Stimulated activated CD8-positive, alpha-beta memory T cell treated with anti-CD3 and anti-CD28 coated beads, Interleukin-15, amount 100 ng/mL, for 24 hours (primary cell): ENCODE measurements around the gene S100A10.

Source experiments
- DNase-seq: peaks from one replicate; pipeline ENCODE4 v3.0.0-alpha.2; 2020; ENCODE audit warnings: low read depth

Gene S100A10

DNA sequence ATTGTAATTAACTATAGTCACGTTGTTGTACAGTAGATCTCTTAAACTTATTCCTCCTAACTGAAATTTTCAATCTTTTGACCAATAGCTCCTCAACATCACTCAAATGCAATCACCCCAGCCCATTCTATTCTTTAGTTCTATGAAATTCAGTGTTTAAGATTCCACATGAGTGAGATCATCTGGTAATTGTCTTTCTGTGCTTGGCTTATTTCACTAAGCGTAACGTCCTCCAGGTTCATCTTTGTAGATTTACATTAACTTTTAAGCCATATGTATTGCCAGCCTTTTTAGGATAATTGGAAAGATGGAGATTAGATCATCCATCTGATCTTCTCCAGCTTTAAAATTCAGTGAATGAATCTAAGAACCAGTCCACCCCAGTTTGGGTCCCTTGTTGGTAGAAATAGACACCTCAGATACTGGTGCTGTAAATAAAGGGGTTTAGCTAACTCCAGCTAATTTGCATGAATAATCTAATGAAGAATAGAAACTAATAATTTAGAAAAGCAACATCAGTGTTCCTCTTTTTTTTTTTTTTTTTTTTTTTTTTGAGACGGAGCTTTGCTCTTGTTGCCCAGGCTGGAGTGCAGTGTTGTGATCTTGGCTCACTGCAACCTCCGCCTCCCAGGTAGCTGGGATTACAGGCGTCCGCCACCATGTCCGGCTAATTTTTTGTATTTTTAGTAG lies 7.0 kb downstream of the S100A10 start:
- DNase-seq = no peak

DNA sequence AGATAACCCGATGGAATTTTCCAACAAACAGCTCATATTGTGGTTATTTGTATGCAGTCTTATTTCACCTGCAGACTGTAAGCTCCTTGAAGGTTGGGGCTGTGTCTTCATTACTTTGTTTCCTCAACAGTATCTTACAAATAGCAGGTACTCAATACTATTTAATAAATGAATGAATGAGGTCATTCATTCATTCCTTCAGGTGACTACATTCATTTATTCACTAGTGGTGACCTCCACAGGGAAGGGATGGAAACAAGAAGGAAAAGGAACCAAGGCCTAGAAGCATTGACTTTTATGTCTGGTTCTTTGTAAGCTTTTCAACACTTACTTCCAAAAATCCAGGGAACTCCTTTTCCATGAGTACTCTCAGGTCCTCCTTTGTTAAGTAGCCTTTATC lies 7.9 kb downstream of the S100A10 start:
- no peak for DNase-seq

DNA sequence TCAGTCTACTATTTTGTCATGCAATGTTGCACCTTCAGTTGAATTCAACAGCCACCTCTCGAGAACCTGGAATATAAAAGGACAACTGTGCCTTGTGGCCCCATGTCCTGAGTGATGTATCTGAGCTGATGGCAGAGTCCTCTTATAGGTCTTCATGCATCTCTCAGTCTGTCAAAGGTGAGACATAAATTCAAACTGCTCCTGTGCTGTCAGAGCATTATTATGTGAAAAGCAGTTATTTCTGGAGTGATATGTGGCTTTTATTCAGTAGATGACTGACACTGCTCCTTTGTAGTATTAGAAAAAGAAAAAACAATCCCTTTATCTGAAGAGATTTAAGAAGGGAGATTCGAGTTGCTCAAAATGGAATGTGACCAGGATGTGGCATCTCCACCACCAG lies 8.4 kb downstream of the S100A10 start:
- DNase-seq = no peak

DNA sequence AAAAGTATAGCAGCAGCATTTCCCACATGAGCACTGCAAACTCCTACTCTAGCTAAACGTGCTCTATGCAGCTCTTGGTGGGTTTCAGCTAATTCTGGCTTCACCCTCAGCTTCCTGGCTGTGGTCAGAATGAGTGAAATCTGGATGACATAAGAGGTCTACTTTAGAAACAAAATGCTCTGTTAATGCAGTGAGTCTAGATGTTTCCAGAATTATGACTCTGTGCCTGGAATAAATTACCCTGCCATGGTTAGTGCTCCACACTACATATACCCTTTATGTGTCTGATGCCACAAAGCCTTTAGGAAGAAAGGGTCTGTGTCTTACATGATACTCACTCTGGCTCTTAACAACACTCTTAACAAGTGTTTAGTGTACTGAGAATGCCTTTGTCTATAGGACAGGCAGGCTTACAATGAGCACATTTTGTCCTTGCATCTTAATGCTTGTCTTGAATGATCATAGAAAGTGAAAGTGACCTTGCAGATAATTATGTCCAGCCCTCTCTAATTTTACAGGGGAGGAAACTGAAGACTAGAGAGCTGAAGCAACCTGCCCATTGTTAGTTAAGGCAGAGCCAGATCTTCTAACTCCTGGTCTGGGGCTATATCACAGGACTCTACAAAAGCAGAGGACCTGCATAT lies 9.2 kb downstream of the S100A10 start:
- DNase-seq = no peak

DNA sequence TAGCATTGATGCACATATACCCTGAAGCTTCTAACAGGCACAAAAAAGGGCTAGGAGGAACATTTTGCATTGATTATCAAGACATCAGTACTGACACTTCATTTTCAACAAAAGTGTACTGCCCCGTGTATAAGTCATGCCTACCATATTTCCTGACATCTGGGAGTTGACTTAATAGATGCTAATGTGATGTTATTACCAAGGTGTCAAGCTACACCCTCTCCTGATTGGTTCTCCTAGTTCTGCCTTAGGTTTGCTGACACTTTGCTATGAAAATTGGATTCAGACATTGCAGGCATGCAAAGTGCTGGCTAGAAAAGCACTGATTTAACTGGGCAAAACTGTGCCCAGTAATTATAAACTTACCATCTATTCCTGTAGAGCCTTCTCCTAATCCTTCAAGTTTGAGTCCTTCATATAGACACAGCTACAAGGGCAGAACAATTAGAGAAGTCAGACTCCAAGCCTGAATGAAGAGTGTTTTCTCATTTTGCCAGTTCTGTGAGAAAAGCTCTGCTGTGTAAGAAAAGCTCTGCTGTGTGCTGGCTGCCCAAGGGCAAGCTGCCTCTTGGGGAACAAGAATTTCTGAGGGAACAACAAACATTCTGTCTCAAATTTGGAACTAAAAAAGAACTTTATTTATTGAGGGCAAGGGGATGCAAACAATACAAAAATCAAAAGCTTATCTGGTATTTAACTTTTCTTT lies 11.2 kb downstream of the S100A10 start:
- DNase-seq = no peak

DNA sequence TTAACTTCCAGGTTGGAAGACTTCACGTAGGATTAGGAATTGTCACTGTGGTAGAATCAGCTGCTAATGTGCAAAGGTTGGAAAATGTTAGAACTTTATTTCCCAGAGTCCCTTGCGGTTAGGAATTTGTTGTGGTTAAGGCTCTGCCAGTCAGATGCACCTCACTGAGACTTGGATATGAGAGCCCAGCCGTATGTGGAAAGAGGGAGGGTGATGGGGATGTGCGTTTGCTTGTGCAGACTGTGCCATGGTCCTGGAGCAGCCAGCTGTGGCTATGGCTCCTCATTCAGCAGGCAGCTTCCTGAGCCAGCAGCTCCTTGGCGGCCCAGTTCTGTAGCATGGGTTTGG lies 12.5 kb downstream of the S100A10 start:
- no peak for DNase-seq

DNA sequence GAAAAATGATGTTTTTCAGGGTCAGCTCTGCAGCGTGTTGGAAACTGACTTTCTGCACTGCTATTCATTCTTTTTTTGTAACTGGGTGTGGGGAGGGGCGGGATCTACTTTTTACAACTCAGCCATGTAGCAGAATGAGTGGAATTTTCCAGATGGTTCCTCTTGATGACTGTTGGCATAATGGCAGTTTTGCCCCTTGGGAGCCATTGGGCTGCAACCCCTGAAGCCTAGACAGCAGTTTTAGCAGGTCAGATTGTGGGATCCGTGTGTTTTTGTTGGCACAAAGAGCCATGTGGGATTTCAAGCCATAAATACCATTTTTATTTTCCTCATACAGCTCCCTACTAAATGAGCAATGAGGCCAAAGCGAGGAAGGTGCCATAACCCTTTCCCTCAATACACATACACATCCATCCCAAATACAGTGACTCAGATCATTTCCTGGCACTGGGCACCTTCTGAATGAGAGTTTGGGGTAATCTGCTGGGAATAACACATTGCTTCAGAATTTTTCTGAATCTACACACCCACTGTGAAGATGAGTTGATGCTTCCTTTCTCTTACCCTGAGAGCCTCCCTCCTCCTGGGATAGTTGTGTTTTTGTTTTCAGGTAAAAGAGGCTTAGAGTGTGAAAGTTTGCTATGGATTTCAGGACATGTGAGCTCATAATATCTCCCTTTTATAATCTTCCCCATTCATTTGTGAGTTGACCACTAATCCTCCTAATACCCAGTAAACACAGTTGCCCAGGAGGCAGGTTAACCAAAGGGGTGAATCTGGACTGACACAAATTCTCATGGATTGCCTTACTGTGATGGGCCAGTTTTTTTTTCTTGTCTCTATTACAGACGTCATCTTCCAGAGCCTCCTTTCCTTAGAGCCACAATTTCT lies 13.1 kb downstream of the S100A10 start:
- DNase-seq = no peak

DNA sequence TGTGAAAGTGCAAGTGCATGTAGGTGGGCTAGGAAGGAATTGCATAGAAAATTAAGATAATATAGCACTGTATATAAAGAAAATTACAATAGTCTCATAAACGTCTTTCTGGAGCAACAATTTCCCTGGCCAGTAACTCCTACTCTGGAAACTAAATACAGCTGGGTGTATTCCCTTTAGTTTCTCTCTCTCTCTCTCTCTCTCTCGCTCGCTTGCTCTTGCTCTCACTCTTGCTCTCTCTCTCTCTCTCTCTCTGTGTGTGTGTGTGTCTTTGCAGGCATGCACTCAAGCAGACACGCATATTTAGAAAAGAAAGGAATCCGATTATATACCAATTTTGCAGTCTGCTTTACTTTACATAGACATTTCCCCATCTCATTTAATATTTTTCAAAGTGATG lies 14.7 kb downstream of the S100A10 start:
- no peak for DNase-seq

DNA sequence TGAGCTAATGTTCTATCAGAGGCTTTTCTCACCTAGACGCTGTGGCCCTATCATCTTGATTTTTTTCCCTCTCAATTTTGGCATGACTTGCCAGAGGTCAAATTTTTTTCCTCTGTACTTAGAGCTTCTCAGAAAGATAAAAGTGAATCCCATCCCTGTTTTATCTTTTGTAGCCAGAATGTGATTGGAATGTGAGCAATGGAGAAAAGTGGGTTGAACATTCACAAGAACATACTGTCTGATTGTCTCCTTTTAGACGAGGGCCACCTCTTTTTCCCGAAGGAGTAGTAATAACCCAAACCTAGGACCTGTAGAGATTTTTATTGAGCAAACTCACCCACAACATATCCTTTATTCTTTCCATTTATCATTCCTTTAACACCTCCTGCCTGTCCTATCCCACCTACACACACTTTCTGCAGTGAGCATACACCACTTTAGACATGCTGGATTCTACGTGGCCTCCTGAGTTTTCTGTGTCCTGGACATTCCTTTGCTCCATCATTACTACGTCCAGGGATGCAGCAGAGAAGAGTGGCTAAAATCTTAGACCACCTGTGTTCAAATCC lies 15.9 kb downstream of the S100A10 start:
- no peak for DNase-seq

DNA sequence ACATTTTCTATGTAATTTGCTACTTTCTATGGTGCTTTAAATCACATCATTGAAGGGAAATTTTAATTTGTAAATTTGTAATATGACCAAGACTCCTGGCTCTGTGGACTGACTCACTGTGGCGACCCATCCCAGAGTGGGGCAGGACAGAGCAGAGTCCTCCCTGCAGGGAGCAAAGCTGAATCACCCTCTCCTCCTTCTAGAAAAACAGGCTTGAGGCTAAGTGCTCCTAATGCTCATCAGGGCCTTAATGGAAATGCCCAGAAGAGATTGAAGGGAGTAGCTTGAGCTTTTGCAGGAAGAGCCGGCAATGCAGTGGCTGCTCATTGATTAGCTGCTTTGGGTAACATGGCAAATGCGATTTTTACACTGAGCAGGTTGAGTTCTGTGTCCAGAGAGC lies 16.8 kb downstream of the S100A10 start:
- DNase-seq = no peak

DNA sequence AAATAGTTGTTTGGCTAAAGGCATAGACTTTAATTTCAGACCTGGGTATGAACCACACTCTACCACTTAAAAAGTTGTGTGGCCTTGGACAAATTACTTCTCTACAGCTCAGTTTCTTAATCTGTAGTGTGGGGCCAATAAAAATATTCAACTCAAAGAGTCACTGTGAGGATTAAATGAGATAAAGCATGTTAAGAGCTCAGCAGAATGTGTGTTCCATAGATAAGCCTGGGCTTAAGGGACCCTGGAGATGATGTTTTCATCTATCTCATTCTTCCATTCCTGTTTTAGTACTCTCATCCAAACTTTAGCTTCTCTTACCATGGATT lies 17.7 kb downstream of the S100A10 start:
- DNase-seq = no peak

DNA sequence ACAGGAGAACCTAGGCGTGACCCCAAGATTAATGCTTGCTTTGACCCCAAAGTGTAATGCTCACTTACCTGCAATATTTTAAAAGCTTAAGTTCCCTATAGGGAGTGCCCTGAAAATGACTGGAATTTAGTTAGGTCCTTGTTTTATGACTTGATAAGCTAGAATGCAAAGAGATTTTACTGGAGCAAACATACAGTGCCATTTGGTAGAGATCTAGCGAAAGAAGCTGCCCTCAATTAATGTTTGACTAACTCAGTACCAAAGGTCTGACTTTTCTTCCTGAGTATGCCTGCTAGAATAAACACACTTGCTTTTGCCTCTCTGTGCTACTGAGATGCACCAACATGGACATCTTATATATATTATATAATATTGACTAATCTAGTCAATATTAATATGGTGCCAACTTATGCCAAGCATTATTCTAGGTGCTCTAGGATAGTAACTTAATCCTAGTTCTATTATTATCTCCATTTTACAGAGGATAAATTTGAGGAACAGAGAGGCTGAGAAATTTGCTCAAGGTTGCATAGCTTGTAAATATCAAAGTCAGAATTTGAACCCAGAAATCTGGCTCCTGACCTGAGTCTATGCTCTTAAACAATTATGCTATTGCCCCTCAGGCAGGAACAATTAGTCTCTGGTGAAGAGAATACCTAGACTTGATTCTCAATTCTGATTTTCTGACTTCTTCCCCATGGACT lies 18.2 kb downstream of the S100A10 start:
- DNase-seq = no peak

DNA sequence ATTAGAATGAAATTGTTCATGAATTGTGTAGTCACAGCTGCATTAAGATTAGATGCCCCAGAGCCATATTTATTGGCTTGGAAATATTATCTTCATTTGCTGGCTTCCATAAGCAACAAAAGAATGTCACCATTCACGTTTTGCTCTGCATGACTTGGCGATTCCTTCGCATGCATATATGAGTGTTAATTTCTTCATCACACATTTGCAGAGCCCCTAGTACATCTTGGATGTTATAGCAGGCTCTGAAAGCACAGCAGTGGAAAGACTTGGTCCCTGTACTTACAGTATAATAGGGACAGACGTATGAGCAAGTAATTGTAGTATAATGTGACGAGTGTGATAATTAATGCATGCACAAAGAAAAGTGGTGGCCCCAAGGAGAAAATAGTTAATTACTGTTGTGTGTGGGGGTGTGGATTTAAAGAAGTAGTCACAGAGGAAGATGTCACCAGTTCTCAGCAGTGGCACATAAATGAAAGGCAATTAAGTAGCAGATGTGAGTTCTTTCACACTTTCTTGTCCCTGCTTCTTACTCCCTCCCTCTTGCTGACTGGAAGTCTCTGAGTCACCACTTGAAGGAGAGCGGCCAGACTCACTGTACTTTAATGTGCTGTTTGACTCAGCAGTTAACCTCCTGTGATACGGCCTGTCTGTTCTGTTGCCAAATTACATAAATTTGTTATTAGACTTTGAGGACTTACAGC lies 21.0 kb downstream of the S100A10 start:
- no peak for DNase-seq

DNA sequence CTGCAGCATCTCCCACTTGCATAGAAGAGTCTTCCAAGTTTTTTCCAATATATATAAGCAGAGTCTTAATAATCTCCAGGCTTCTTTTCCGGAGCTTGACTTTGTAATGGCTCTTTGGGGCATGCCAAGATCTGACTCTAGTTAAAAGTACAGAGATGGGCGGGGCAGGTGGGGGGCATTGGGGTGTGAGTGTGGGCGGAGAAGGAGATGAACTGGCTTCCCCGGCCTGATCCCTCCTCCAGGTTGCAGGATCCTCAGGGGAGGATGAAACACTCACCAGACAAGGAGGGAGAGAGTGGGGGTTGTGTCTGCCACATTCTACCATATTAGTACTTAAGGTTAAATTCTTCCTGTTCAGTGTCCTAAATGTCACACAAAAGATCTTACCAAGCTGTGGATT lies 23.0 kb downstream of the S100A10 start:
- DNase-seq = no peak

DNA sequence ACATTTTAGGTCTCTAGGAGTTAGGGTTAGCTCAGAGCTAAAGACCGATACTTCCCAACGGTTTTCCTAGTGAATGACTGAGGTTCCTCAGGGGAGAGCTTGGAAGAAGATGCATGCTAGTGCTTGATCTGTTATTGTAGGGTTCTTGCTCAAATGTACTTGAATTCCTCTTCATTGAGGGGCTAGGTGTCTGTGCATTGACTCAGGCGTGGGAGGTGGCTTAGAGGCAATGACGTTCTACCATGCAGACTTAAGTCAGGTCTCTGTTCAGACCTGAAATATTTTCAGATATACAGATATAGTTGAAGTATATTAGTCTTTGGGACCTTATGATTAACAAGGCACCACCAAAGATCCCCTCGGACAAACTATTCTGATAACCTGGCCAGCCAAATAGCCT lies 23.5 kb downstream of the S100A10 start:
- no peak for DNase-seq

DNA sequence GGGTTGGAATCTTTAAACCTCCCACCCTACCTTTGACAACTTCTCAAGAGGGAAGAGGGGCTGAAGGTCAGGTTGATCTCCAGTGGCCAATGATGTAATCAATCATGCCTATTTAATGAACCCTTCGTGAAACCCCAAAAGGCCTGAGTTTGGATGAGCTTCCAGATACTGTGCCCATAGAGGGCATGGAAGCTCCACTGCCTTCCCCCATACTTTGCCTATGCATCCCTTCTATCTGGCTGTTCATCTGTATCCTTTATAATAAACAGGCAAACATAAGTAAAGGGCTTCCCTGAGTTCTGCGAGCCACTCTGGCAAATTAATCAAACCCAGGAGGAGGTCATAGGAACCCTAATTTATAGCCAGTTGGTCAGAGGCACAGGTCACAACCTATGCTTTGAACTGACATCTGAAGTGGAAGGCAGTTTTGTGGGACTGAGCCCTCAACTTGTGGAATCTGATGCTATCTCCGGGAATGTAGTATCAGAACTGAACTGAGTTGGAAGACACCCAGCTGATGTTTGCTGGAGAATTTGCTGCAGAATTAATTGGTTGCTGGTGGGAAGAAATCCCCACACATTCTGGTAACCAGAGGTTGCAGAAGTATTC lies 24.8 kb downstream of the S100A10 start:
- DNase-seq = no peak

DNA sequence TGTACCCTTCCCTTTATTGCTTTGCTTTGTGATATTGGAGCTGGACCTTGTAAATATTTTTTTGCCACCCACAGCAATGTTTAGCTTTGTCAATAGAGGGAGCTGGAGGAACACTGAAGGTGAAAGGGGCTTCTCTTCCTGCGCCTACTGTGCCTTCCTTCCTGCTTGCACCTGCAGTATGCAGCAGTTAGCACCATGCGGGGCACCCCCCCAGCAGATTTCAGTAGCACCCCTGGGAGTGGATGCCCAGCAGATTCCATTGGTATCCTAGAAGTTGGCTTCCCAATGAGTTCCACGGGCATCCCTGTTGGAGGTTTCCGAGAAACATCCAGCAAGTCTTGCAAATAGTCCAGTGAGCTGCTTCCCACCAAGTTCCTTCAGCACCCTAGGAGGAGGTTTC lies 25.6 kb downstream of the S100A10 start:
- DNase-seq = no peak

DNA sequence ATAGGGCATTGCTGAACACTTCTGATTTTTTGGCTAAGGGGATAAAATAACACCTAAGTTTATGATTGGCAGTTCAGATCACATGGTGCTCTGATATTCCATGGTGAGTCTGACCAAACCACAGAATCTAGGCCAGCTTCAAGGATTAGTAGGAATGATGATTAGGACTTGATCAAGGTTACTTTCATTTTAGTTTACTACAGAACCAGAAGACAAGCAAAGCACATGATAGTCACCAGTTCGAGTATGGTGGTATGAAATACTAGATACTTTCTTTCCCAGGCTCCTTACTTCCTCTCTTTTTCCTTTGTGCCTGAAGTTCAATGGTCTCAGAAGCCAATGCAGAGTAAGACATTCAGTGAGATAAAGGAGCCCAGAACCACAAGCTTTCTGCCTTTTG lies 26.6 kb downstream of the S100A10 start:
- no peak for DNase-seq

DNA sequence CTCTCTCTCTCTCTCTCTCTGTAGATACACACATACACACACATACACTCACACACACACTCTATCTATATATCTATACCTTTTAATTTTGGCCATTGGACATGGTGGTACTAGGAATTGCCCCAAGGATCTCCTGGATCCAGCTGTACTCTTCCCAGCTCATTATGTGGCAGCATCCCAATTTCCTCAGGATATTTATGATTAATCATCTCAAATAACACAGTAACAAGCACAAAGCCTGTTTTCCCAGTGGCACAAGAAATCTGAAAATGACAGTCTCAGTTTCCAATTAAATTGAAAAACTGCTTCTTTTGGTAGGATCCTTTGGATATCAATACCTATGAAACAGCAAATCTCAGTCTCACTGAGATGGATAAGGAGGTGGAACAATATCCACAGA lies 27.6 kb downstream of the S100A10 start:
- no peak for DNase-seq

DNA sequence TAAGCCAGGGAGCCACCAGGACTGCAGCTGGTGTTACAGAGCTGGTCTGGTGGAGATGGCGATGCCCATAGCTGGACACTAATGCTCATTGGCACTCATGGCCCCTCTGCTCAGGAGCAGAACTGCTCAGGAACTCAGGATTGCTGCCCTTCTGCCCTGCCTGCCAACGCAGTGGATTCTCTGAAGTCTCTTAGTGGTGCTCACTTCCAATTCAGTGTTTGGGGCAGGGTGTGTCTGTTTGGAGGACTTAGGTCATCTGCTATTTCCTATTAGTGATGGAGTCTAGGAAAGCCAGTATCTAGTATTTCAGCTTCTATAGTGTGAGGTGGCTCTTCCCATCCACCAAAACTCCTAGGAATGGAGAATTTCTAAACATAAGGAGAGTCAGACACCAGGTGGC lies 29.1 kb downstream of the S100A10 start:
- no peak for DNase-seq

DNA sequence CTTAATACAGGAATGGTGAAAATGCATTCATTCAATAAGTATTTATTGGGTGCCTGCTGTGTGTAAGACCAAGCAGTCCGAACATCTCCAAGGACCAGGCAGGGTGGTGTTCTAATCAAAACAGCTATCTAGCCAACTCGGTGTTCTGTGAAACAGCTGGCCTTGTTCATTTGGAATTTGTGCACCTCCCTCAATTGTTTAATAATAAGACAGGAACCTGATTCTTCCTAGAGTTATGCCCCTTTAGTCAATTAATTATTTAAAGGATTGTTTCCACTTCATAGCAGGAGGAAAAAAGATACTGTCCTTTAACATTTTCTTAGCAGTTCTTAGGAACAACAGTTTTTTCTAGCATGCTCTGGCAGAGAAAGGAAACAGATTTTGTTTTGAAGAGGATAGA lies 30.4 kb downstream of the S100A10 start:
- no peak for DNase-seq
